IMR-90 (cell line): ENCODE results near the gene OTUD7B. TPM values are rescaled to one million over a fixed set of nuclear protein-coding genes. Genes with fewer than 3 reads are reported as not detected.

Experiments
- ATAC-seq: fragments of 200-7000 bp; cut with Tn5 transposase; 2 replicates; pipeline ENCODE4 v1.9.1; 2020; ENCODE audit warnings: low read depth, mild to moderate bottlenecking, moderate library complexity
- BruUV-seq: library from RNA; stranded (reverse); fragments of 400-500 nt; replicated peaks from 2 replicates; lab custom pipeline; 2021; lab: Mats Ljungman, UMichigan
- CTCF ChIA-PET: fragments of 300-600 bp; formaldehyde crosslinking; extraction: SDS; loops from one replicate; lab custom pipeline; 2021; ENCODE audit warnings: antibody characterized with exemption; lab: Yijun Ruan, JAX
- POLR2A ChIA-PET: fragments of 300-600 bp; sonication (Branson Sonifier 250); formaldehyde crosslinking; loops from one replicate; lab custom pipeline; 2022; ENCODE audit warnings: antibody characterized with exemption; ENCODE audit not compliant: unreplicated experiment; lab: Charles Lee
- DNase-seq: peaks from one replicate; pipeline ENCODE4 v3.0.0; 2013
- H2AFZ ChIP-seq: replicated peaks from 2 replicates; pipeline ENCODE3; 2013; ENCODE audit warnings: low read length, mild to moderate bottlenecking; ENCODE audit not compliant: poor library complexity
- H2AK5ac ChIP-seq: 2 replicates; pipeline ENCODE4 v1.6.1; 2013; ENCODE audit warnings: low read depth, low read length, inconsistent platforms
- H2AK9ac ChIP-seq: replicated peaks from 2 replicates; pipeline ENCODE3; 2013; ENCODE audit warnings: mild to moderate bottlenecking, low read depth, low read length, moderate library complexity; ENCODE audit not compliant: poor library complexity
- H2BK120ac ChIP-seq: 2 replicates; pipeline ENCODE4 v1.6.1; 2013; ENCODE audit warnings: low read depth, low read length, inconsistent platforms
- H2BK15ac ChIP-seq: 3 replicates; pipeline ENCODE4 v1.6.1; 2013; ENCODE audit warnings: low read depth, low read length, inconsistent platforms
- H2BK20ac ChIP-seq: 2 replicates; pipeline ENCODE4 v1.6.1; 2013; ENCODE audit warnings: low read depth, mild to moderate bottlenecking, inconsistent platforms, low read length, moderate library complexity
- H2BK5ac ChIP-seq: 2 replicates; pipeline ENCODE4 v1.6.1; 2013; ENCODE audit warnings: mild to moderate bottlenecking, low read depth, low read length, inconsistent platforms; ENCODE audit not compliant: poor library complexity, severe bottlenecking
- H3K14ac ChIP-seq: replicated peaks from 2 replicates; pipeline ENCODE4 v1.6.1; 2013; ENCODE audit warnings: low read depth, low read length, inconsistent platforms
- H3K18ac ChIP-seq: 2 replicates; pipeline ENCODE4 v1.6.1; 2013; ENCODE audit warnings: low read depth, low read length, control low read depth
- H3K23ac ChIP-seq: 2 replicates; pipeline ENCODE4 v1.6.1; 2013; ENCODE audit warnings: low read depth, low read length, inconsistent platforms
- H3K27ac ChIP-seq: 2 replicates; pipeline ENCODE4 v1.5.1; 2013; ENCODE audit warnings: mild to moderate bottlenecking, control low read depth, low read length; ENCODE audit not compliant: insufficient read depth
- H3K27me3 ChIP-seq: 2 replicates; pipeline ENCODE4 v1.6.1; 2013; ENCODE audit warnings: low read length; ENCODE audit not compliant: control insufficient read depth, insufficient read depth
- H3K36me3 ChIP-seq: 2 replicates; pipeline ENCODE4 v1.6.1; 2013; ENCODE audit warnings: low read length, mixed read lengths; ENCODE audit not compliant: control insufficient read depth, insufficient read depth
- H3K4ac ChIP-seq: 2 replicates; pipeline ENCODE4 v1.6.1; 2013; ENCODE audit warnings: low read depth, low read length, inconsistent platforms
- H3K4me1 ChIP-seq: 2 replicates; pipeline ENCODE4 v1.6.1; 2013; ENCODE audit warnings: low read length, mixed read lengths; ENCODE audit not compliant: control insufficient read depth, insufficient read depth
- H3K4me2 ChIP-seq: 2 replicates; pipeline ENCODE4 v1.6.1; 2013; ENCODE audit warnings: low read depth, mild to moderate bottlenecking, control low read depth, low read length, moderate library complexity
- H3K4me3 ChIP-seq: 2 replicates; pipeline ENCODE4 v1.5.1; 2013; ENCODE audit warnings: low read depth, mild to moderate bottlenecking, control low read depth, low read length, moderate library complexity; ENCODE audit not compliant: insufficient read depth
- H3K56ac ChIP-seq: 2 replicates; pipeline ENCODE4 v1.6.1; 2013; ENCODE audit warnings: low read length, inconsistent platforms; ENCODE audit not compliant: insufficient read depth; ENCODE audit errors: extremely low read depth
- H3K79me1 ChIP-seq, 2 experiments: 2 replicates each; pipeline ENCODE4 v1.6.1; 2013; ENCODE audit warnings: low read length in 2 of 2, inconsistent platforms in 1 of 2, low read depth in 1 of 2
- H3K9ac ChIP-seq: 2 replicates; pipeline ENCODE4 v1.6.1; 2013; ENCODE audit warnings: low read depth, low read length, control low read depth
- H3K9me1 ChIP-seq: 2 replicates; pipeline ENCODE4 v1.6.1; 2013; ENCODE audit warnings: low read length, inconsistent platforms; ENCODE audit not compliant: insufficient read depth
- H3K9me3 ChIP-seq: 2 replicates; pipeline ENCODE4 v1.6.1; 2013; ENCODE audit warnings: low read length; ENCODE audit not compliant: control insufficient read depth, insufficient read depth
- H4K20me1 ChIP-seq: 2 replicates; pipeline ENCODE4 v1.6.1; 2013; ENCODE audit warnings: low read length, inconsistent platforms; ENCODE audit not compliant: insufficient read depth
- H4K5ac ChIP-seq: 2 replicates; pipeline ENCODE4 v1.6.1; 2013; ENCODE audit warnings: mild to moderate bottlenecking, low read depth, low read length, control low read depth
- H4K8ac ChIP-seq, 2 experiments: 2 replicates each; pipeline ENCODE4 v1.6.1; 2013; ENCODE audit warnings: low read depth in 2 of 2, low read length in 2 of 2, control low read depth in 1 of 2, inconsistent platforms in 1 of 2
- H4K91ac ChIP-seq: 2 replicates; pipeline ENCODE4 v1.6.1; 2013; ENCODE audit warnings: low read depth, low read length, inconsistent platforms; ENCODE audit not compliant: insufficient read depth
- CEBPB ChIP-seq: IDR thresholded peaks from 2 replicates; pipeline ENCODE4 v1.6.1; 2012; ENCODE audit warnings: low read depth, low read length, improper control_type of control experiment
- MAZ ChIP-seq: IDR thresholded peaks from 2 replicates; pipeline ENCODE4 v1.6.1; 2012; ENCODE audit warnings: low read depth, mild to moderate bottlenecking, low read length, improper control_type of control experiment, moderate library complexity, borderline replicate concordance
- WGBS, 2 experiments: methylation state at CpG; one replicate each; pipeline versions ENCODE4 v1.1.5 to v1.1.7; 2013; ENCODE audit warnings: missing lambda C conversion rate in 2 of 2; ENCODE audit not compliant: insufficient read length in 1 of 2; ENCODE audit errors: extremely low coverage in 2 of 2; 5-methylcytosine and 5-hydroxymethylcytosine counted together
- dilution Hi-C: fragments of 300-500 bp; cut with HindIII; formaldehyde crosslinking; loops from one replicate; pipeline ENCODE4 v1.14.3; 2018; ENCODE audit warnings: low sequenced_read_pairs; ENCODE audit not compliant: unreplicated experiment
- in situ Hi-C: fragments of 300-500 bp; cut with MboI; formaldehyde crosslinking; loops from 3 replicates; pipeline ENCODE4 v1.14.3; 2019; ENCODE audit warnings: low sequenced_read_pairs, inconsistent platforms, mixed read lengths
- intact Hi-C: fragments of 100-400 bp; cut with micrococcal nuclease; formaldehyde crosslinking; loops from 2 replicates; pipeline ENCODE4 v1.10.0; 2022
- polyA plus RNA-seq, 3 experiments: library from polyadenylated mRNA; depleted of rRNA; stranded (reverse); fragments of >200 nt; gene quantifications; 2 replicates each; pipeline ENCODE4 v1.2.3, GENCODE V29; 2012; ENCODE audit warnings: low replicate concordance in 1 of 3
- total RNA-seq: library from RNA; depleted of rRNA; stranded (reverse); fragments of >200 nt; gene quantifications from 2 replicates; pipeline ENCODE4 v1.2.3, GENCODE V29; 2012

OTUD7B gene
- total and polyA plus RNA-seq, 2 of the 4 experiments (the other 2 are of a cell fraction), result 7.5 to 18.6 TPM

DNA sequence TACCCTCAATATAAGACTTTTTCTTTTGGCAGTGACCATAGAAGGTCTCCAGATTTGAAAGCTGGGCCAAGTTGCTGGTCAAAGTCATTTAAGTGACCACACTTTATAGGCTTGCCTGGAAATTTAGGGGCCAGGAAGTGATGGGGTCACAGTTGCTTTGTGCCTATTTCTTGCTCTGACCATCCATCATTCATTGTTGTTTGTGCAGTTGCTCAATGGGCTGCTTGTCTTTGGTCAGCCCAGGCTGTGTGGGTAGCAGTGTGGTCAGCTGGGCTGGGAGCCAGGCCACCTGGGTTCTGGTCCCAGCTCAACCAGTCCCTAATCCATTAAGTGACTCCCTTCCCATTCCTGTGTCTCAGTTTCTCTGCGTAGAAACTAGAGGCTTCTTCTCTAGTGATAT, 2.1 kb upstream of the OTUD7B start:
- no CpG with 5 or more reads among the region's 1 CpG for WGBS, 2 experiments
- H4K5ac ChIP-seq, result no peak overlapping the region
- peaks cover 8 to 11% of the 10 kb centered on the region in 2 experiments; a peak in 3 of 4 replicates for H3K79me1 ChIP-seq
- intact Hi-C loops (no loop called here), in situ Hi-C loops (no loop called here), dilution Hi-C loops (no loop called here)
- peak; percentile 29 for DNase-seq
- no peak overlapping the region for H3K4me2 ChIP-seq
- H3K9me3 ChIP-seq, result no peaks in the 10 kb centered on the region
- no peak overlapping the region for H3K4me3 ChIP-seq
- H3K9me1 ChIP-seq, result peaks cover 3% of the 10 kb centered on the region; the same call in 1 of the 2 replicates
- ChIA-PET CTCF (no interaction called here), POLR2A (no interaction called here)
- no peak overlapping the region for H2BK15ac ChIP-seq
- H2BK20ac ChIP-seq, result no peak overlapping the region
- no peak overlapping the region for H3K9ac ChIP-seq
- peaks cover 7% of the 10 kb centered on the region; the same call in 1 of the 2 replicates for H4K20me1 ChIP-seq
- H3K18ac ChIP-seq, result no peak overlapping the region
- no peak overlapping the region for H2BK120ac ChIP-seq
- TF ChIP-seq MAZ (no peak), CEBPB (peak; percentile 40; the same call in 1 of the 2 replicates)
- no peak overlapping the region for H2BK5ac ChIP-seq
- no peaks in the 10 kb centered on the region for H3K27me3 ChIP-seq
- H3K56ac ChIP-seq, result no peak overlapping the region
- H3K4ac ChIP-seq, result no peak overlapping the region
- no peaks in the 10 kb centered on the region for H3K36me3 ChIP-seq
- H2AK5ac ChIP-seq, result no peak overlapping the region
- peaks cover 4% of the 10 kb centered on the region; the same call in 1 of the 2 replicates for H3K4me1 ChIP-seq
- H4K91ac ChIP-seq, result no peak overlapping the region
- no peak overlapping the region for H2AFZ ChIP-seq
- ATAC-seq, result no peak
- H4K8ac ChIP-seq, result no peak overlapping the region
- no peak overlapping the region for H3K23ac ChIP-seq
- H3K14ac ChIP-seq, result no peak overlapping the region
- BruUV-seq, result no TSS peak
- no peak overlapping the region for H2AK9ac ChIP-seq
- H3K27ac ChIP-seq, result no peak overlapping the region
